Pulmonary artery endothelial cell (primary cell): ENCODE measurements around the gene CDKAL1. TPM values are rescaled to one million over a fixed set of nuclear protein-coding genes. Genes with fewer than 3 reads are reported as not detected.

Source experiments
- DNase-seq: peaks from one replicate; pipeline ENCODE4 v3.0.0-alpha.2; 2011; ENCODE audit warnings: low read depth, low spot score
- total RNA-seq: library from RNA; depleted of rRNA; stranded (reverse); fragments of >200 nt; gene quantifications from 2 replicates; pipeline ENCODE4 v1.2.3, GENCODE V29; 2014

The CDKAL1 gene
- total RNA-seq, 1 donor from 2014 or later = 21.8 TPM

DNA sequence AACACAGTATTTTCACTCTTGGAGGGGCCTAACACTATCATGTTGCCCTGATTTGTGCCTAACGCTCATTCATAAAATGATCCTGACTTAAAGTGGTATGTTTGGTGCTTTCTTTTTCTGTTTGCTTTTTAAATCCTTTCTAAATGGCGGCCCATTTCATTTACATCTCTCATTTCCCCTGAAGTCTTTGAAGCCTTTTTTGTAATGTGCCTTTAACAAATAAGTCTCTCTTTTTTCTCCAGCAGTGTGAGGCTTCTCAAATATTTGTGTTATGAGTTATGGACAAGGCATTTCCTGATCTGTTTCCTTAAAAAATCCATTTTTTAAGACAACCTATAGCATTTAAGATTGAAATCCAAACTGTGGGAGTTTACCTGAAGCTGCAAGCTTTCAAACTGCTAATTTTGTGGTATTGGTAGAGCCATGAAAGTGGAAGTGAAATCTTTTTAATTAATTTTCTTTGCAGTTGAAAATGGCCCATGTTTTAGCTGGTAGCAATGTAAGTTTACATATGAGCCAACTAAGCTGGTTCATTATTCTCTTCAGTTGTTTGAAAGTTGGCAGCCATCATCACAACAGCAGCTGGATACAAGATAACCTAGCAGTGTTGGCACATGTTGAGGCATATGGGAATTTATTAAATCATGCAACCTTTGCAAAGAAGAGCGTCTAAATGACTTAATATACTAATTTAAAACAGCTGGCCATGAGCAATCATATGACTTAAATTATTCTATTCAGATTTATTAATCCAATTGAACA is 469.7 kb downstream of the CDKAL1 start:
- peak; percentile 73 for DNase-seq

DNA sequence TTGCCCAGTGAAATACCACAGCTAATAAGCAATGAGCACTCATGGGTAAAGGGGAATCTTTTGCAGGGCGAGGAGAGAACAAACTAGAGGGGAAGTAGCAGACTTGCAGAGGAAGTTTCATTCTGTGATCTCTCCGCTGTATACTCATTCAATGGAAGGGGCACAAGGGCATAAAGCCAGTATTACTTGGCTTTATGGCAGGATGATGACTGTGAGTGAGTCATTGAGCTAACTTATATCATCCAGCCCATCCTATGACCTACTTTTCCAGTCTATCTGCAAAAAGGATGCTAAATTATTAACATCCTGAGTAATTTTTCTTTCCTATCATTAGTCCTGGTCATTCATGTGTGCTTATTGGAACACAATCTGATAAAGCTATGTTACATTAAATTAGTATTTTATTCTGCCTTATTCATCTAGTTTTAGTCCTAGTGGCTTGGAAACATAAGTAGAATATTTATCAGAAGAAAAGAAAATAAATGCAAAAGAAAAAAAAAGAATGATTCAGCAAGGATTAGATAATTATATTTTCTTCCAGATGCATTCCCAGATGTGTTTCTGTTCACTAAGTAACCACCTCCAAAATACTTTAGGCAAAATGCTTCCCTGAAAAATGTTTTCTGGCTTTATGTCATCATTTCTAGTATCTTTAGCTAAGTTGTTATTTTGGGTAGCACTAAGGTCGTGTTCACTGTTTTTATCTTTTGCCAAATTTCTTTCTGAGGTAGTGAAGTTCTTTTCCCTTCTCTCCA is 471.7 kb downstream of the CDKAL1 start:
- DNase-seq = peak; percentile 82

DNA sequence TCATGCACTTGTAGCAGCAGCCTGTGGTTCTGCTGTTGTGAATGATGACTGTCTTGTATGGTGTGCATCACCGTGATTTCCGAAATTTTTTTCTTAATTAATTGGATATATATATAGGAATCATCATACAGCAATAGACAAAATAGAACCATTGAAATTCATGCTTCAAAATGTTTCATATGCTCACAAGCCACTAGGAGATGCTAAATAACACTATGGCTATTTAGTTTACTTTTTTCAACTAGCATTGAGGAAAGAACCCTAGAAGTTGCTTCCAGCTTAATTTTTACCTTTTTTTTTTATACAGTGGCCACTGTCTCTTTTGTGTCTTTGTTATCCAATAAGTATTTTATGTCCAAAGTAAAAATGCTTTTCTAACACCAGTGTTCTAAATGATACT is 485.4 kb downstream of the CDKAL1 start:
- no peak for DNase-seq

DNA sequence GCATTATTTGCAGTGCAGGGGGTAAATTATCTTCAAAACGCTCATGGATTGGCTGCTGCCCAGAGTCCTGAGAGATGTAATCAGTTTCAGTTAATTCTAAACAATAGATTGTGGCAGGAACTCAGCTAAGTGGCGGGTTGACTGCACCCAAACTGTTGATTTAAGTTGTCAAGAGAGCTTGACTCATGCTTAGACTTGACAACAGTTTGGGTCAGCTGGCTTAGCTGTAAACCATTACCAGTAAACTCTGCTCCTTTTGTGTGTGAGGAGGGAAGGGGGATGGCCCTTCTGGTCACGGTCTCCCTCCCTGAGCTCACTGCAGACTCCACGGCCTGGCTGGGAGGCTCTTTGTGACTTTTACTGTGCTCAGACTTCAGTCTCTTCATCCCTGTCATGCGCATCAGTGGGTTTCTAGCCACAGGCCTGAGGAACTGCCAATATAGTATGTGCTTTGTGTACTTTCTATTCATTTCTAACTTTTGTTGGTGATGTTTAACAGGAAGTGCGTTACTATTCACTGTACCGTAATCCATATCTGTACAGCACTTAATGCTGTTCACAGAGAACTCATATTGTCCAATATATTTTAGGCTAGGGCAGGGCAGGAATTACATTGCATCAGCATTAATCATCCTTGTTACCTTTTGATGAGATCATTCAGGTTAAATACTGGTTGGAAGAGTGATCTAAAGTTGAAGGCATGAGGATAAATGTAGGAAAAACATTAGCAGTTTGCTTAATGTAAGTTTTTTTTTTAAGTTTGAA is 488.3 kb downstream of the CDKAL1 start:
- DNase-seq = peak; percentile 62

DNA sequence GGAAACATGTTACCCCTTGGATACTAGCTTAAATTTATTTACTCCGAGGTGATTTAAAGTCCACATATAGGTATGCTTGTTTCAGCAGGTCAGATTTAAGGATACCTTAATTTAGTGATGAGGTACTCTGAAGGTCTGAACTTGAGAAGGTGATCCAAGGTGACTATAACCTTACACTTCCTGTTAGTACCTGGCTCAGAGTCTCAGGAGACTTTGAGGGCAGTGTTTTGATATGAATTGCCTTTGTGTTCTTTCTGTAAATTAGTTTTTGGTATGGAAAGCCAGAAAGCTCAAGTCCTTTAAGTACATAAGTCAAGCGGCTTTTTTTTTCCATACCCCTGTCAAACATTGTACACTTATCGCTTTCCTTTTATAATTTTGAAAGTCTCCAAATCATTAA is 489.0 kb downstream of the CDKAL1 start:
- no peak for DNase-seq

DNA sequence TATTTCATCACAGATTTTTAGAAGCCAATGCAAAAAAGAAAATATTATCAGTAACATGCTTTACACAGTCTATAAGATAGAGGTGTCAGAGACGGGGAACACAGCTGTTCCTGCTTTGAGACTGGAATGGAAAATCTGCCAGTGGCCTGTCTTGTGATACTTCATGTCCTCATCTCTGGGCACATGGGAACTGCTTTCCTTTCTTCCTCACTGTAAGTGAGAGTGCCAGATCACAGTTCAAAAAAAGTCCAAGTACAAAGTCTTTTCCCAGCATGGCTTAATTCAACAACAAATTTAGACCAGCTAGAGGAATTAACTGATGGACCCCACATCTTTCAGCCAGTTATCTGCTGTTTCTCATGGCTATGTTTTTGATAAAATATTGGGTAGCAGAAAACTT is 490.4 kb downstream of the CDKAL1 start:
- DNase-seq = no peak

DNA sequence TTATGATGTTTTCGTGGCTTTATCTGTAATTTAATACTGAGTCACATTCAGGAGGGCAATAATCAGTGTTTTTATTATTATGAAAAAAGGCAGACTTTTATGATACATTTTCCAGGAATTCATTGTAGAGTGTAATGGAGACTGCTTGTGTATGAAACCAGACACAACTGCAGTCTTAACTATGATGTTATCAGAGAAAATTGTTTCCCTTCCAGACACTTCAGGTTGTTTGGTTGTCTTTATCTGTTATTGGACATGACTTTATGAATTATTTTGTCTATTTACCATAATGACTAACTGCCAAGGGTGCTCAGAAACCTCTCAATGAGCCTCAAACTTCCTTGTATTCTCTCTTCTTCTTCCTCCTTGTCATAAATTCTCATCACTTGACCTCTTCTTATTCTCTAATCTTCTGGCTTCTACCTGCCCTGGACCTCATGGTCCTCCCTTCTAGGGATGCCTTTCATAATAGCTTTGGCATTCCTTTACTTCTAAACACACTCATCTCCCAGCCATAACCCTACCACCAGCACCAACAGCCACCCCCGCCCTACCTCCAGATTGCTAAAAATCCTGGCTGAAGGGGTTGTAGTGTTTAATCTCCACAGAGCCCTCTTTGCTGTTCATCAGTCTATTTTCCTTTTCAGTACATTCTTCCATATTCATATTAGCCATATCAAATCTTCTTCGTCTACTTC is 492.5 kb downstream of the CDKAL1 start:
- peak; percentile 22 for DNase-seq

DNA sequence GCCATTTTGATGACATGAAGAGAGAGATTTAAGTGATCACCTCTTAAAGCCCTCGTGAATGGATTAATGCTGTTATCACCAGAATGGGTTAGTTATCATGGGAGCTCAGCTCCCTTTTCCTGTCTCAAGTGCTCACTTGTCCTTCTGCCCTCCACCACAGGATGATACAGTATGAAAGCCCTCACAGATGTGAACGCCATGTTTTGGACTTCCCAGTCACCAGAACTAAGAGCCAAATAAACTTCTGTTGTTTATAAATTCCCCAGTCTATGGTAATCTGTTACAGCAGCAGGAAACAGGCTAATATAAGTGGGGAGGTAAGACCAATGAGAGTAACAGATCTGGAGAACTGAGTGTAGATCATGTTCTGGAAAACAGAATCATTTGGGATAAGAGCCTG is 493.2 kb downstream of the CDKAL1 start:
- DNase-seq = no peak

DNA sequence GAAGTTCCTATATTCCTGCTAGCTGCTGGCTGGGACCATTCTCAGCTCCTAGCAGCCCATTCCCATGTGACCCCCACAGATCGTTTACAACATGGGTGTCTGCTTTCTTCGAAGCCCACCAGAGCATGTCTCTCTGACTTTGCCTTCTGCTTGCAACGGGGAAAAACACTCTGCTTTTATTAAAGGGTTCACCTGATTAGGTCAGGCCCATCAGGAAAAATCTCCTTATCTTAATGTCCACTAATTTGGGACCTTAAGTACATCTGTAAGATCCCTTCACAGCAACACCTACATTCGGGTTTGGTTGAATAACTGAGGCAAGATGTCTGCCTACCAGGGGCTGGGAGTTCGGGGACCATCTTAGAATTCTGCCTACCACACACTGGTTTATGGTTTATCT is 496.9 kb downstream of the CDKAL1 start:
- no peak for DNase-seq

DNA sequence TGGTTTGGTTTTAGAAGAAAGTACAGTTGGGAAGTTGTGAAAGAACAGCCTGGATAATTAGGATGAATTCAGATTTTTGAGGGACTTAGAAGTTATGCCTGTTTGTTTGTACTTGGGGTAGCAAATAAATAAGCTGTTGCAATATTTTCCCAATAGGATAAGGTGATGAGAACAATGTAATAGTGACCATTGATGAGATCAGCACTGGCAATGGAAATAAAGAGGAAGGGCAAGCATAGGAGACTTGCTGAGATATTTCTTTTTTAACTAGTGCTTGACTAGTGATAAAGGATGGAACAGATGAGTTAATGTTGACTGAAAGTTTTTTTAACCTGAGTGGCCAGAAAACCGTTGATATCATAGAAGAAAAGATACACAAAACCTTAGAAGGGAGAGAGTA is 498.8 kb downstream of the CDKAL1 start:
- DNase-seq = no peak

DNA sequence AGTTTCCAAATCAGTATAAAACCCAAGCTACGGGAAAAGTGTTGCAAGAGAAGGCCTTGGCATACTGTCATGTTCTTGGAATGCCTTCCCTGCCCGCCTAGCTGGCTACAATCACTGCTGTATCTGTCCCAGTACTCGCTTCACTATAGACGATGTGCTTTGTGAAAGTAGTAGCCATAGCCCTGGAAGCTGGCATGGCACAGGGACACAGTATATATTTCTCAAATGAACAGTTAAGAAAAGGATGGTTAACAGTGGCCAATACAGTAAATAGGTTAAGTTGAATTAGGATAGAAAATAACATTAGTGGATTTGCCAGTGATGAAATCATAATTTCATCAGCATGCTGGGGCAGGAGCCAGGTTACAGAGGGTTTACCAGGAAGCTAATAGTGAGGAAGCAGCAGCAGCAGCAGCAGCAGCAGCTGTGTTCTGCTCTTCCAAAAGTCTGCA is 499.3 kb downstream of the CDKAL1 start:
- DNase-seq = no peak

DNA sequence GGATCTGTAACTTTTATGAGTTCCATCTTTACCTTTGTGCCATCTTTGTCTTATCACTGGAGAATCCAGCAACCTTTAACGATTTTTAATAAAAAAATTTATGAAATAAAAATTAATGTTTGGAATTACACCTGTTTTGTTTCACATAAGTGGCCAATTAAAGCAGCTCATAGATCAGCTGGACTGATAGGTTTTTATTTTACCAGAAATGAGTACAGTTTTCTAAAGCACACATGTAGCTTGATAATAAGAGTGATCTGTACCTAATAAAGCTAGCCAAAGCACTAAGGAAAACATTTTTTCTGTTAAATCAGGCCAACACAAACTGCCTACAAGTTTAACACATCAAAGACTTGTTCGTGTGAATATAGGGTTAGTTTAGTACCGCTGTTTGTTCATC is 500.1 kb downstream of the CDKAL1 start:
- no peak for DNase-seq

DNA sequence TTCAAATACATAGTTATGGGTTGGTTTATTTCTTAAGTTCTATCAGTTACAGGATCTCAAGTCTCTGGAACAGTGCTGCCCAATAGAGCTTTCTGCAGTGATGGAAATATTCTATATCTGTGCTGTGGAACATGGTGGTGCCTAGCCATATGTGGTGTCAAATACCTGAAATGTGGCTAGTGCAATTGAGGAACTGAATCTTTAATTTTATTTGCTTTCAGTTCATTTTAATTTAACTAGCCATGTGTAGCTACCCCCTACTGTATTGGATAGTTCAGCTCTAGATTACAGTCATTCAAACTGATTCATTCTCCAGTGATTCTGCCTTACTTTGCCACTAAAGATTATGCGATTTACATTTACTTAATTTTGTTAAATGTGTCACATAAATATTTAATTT is 503.2 kb downstream of the CDKAL1 start:
- no peak for DNase-seq

DNA sequence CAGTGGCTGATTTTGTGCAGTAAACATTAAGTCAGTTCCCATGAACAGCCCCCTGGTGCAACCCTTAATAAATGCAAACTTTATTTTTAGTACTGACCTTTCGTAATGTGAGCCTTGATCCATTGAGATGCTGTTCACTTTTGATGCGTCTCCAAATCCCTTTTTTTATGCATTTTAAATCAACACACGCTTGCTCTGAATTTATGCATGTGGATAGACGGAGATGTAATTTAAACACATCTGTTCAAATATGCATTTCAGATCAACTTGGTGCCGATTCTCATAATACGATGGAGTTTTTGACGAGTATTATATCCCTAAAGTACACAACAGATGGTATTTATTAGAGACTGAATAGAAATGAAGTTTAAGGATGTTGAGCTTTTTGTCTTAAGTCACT is 505.7 kb downstream of the CDKAL1 start:
- DNase-seq = no peak

DNA sequence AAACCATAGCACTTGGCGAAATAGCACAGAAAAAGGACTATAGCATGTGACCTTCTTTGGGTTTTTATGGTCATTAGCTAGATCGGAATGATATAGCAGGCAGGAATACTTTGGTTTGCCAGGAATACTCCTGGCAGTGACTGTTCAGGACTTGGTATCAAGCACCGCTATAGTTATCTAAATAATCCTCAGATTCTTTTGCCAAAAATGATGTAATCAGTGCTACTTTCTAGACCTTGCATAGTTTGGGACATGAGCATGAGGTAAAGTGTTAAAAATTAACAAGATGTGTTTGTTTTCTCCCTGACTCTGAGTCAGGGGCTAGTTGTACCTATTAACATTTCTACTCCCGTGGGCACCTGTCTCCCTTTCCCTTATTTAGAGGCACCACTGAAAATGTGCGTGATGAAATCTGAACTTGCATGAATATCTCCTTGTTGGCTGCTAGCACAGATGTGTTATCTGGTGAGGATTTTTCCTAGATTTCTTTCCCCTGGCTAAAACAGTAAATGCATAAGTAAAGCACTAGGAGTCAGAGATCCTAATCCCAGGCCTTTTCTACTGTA is 511.0 kb downstream of the CDKAL1 start:
- no peak for DNase-seq

DNA sequence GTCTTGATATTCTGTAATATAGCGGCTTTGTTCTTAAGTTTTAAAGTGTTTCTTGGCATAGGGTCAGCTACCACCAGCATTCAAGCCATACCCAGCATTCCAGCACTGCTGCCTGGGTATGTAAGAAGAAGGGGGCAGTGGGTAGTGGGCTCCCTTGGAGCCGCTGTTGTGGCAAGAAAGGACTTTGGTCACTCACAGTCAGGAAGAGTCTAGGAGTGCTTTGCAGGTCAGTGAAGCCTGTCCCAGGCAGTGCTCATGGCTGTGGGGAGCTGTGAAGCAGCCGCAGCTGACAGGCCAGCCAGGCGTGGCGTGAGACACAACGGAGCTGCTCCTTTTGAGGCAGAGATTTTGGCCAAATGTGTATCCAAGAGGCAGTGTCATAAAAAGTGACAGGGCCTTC is 512.0 kb downstream of the CDKAL1 start:
- no peak for DNase-seq

DNA sequence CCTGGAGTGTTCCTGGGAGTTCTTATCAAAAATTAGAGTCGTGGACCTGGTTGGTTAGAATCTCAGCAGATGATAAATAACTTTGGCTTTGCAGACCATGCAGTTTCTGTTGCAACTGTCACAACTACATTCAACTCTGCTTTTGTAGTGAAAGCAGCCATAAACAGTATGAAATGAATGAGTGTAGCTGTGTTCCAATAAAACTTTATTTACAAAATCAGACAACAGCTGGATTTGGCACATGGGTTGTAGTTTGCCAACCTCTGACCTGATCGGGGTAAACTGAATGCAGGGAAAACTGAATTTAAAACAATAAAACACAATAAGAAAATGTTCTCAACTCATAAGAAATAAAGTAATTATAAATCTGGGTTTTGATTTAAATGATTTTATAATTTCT is 513.8 kb downstream of the CDKAL1 start:
- no peak for DNase-seq

DNA sequence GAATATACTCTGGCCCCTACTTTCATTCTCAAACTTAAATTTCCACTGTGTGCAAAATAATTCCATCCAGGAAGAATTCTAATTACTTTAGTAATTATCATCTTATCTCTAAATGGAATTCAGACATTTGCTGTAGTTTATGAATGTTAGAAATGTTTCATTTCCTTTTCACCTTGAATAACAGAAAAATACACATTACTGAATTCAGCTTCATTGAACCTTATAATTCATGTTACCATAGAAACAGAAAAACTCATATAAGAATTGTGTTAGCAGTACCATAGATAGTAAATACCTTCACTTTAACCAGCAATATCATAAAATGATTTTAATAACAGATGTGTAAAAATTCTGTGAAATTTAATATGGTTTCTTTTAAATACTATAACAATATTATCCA is 514.9 kb downstream of the CDKAL1 start:
- DNase-seq = no peak

DNA sequence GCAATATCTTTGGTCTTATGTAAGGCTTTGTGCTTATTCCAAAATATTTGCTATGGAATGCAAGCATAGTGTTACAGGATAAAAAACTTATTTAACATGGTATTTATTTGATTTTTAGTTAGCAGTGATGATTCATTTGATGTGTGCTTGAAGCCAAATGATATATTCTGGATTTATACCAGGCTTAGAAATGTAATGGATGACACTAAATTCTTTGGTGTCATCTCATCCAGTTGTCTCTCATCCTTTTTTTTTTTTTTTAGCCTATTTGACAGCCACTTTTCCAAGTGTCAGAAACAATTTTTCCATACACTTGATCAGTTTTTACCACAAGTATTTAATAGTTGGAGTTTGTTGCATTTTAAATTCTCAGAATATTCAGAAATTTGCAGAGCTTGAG is 515.3 kb downstream of the CDKAL1 start:
- no peak for DNase-seq

DNA sequence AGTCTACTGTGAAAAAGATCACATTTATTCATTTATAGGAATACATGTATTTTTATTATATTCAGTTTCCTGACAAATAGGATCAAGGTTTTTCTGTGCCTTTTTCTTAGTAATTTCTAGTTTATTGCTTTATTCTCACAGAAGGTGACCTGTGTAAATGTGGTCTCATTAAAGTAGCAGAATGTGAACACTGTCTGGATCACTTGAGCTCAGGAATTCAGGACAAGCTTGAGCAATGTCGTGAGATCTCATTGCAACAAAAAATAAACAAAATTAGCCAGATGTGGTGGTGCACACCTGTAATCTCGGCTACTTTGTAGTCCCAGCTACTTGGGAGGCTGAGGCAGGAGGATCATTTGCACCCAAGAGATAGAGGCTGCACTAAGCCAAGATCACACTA is 516.7 kb downstream of the CDKAL1 start:
- no peak for DNase-seq

DNA sequence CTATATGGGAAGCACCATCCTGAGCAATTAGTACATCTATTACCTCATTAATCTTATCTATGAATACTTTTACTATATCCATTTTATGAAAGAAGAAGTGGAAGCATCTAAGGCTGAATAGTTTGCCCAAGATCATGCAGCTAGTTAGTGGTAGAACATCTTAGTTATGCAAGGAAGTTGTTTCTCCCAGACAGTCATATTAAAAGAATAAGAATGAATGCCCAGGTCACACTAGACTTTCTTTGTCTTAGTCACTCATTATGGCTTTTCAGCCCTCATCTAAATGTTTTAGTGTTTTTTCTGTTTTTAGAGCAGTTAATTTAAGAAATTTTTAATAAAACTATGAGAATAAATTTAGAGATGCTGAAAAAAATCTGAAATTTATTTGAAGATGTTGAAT is 517.5 kb downstream of the CDKAL1 start:
- DNase-seq = no peak
